Left ventricle myocardium inferior (tissue), 1 donor: Measurements from ENCODE around the gene TPPP2. TPM values are rescaled to one million over a fixed set of nuclear protein-coding genes. Genes with fewer than 3 reads are reported as not detected.

Experiments
- DNase-seq: peaks from one replicate; pipeline ENCODE4 v3.0.0-alpha.2; 2020
- H3K27ac ChIP-seq: fragments of 200-600 bp; replicated peaks from 2 replicates; pipeline ENCODE4 v1.8.0; 2021
- H3K27me3 ChIP-seq: fragments of 200-600 bp; 2 replicates; pipeline ENCODE4 v1.8.0; 2021; ENCODE audit warnings: low read depth
- H3K36me3 ChIP-seq: fragments of 200-600 bp; 2 replicates; pipeline ENCODE4 v1.8.0; 2021
- H3K4me1 ChIP-seq: fragments of 200-600 bp; 2 replicates; pipeline ENCODE4 v1.8.0; 2021
- H3K4me3 ChIP-seq: fragments of 200-600 bp; 2 replicates; pipeline ENCODE4 v1.8.0; 2021; ENCODE audit warnings: mild to moderate bottlenecking, moderate library complexity
- H3K9me3 ChIP-seq: fragments of 200-600 bp; replicated peaks from 2 replicates; pipeline ENCODE4 v1.8.0; 2021
- CTCF ChIP-seq: fragments of 200-600 bp; IDR thresholded peaks from 2 replicates; pipeline ENCODE4 v1.8.0; 2021; ENCODE audit warnings: antibody characterized with exemption, mild to moderate bottlenecking, borderline replicate concordance
- intact Hi-C: fragments of 100-400 bp; cut with micrococcal nuclease; formaldehyde crosslinking; loops from one replicate; pipeline ENCODE4 v1.11.0; 2022
- total RNA-seq: library from RNA; stranded (reverse); fragmentation: NEBNext Ultra II Directional; extraction: Animal tissue kit (Norgen Biotek cat#: 25700); gene quantifications from one replicate; pipeline ENCODE4 v1.2.1, GENCODE V29; 2021
- donor health status: DM: no; HTN: yes; CAD: no; lungs with severe emphysema.

The TPPP2 gene
- total RNA-seq, 1 donor from 2014 or later = 1.6 TPM

GRCh38 chr14:21070610-21071224 is 40.7 kb downstream of the TPPP2 start:
- Histone ChIP-seq H3K36me3 (peaks cover 29% of the 10 kb centered on the region), H3K27me3 (no peaks in the 10 kb centered on the region), H3K27ac (peak overlapping the region; percentile 95), H3K4me3 (peak overlapping the region; percentile 88), H3K4me1 (peaks cover 46% of the 10 kb centered on the region), H3K9me3 (no peaks in the 10 kb centered on the region)
- peak; percentile 59 for DNase-seq
- intact Hi-C loops = no loop called here
- no peak for TF ChIP-seq CTCF

DNA sequence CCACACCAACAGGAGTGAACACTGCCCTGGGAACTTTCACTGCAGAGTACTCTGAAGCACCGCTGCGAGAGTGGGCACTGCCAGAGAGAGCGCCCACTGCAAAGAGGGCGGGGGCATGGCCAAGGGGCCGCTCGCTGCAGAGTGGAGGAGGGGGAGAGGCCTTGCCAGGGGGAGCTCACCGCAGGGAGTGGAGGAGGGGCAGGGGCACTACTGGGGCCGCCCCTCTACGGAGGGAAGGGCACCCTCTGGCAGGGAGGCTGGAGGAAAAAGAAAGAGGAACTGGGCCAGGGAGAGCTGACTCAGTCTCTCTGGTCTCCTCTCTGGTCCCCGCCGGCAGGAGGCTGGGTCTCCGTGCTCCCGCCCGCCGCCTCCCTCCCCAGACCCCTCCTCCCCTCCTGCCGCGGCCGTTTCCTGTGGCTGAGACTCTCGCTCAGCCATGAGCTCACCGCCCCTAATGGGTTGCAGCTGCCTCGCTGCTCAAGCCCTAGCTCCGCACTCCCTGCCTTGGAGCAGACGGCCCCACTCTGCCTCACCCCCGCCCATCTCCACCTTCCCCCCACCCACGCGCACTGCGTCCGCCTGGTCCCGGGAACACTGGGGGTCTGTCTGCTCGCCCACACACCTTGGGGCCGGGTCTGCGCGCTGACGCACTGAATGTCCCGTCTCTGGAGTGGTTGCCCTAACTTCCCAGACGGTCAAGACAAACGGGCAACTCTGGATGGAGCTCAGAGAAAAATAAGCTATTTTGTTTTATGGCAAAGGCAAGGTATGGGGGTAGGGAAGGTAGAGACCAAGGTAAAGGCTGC is 41.4 kb downstream of the TPPP2 start:
- intact Hi-C loops = no loop called here
- no peaks in the 10 kb centered on the region for H3K27me3 ChIP-seq
- H3K9me3 ChIP-seq = no peaks in the 10 kb centered on the region
- peaks cover 36% of the 10 kb centered on the region for H3K36me3 ChIP-seq
- no peak for TF ChIP-seq CTCF
- peak overlapping the region; percentile 95 for H3K27ac ChIP-seq
- peak; percentile 91 for DNase-seq
- H3K4me1 ChIP-seq = peaks cover 46% of the 10 kb centered on the region
- peak overlapping the region; percentile 88 for H3K4me3 ChIP-seq

GRCh38 chr14:21072031-21072473 is 42.0 kb downstream of the TPPP2 start:
- H3K4me3 ChIP-seq = peak overlapping the region; percentile 88
- DNase-seq = no peak
- H3K27ac ChIP-seq = peak overlapping the region; percentile 95
- intact Hi-C loops = no loop called here
- no peaks in the 10 kb centered on the region for H3K9me3 ChIP-seq
- peaks cover 46% of the 10 kb centered on the region for H3K4me1 ChIP-seq
- no peaks in the 10 kb centered on the region for H3K27me3 ChIP-seq
- H3K36me3 ChIP-seq = peaks cover 43% of the 10 kb centered on the region
- no peak for TF ChIP-seq CTCF

DNA sequence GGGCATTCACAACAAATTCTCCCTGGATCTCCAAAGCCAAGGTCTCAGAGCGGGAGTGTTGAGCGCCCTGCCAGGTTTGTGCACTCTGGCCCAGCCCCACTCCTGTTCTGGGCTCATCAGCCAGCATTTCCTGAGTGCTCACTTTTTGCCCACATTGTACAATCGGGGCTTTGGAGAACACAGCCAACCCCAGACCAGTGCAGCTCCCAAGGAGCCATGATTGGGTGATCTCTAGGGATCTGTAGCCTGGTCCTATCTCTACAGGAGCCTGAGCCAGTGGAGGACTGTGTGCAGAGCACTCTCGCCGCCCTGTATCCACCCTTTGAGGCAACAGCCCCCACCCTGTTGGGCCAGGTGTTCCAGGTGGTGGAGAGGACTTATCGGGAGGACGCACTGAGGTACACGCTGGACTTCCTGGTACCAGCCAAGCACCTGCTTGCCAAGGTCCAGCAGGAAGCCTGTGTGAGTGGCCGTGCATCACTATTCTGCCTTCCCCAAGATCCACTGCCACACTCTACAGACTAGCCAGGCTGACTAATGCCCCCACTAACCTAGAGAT is 42.8 kb downstream of the TPPP2 start:
- Histone ChIP-seq H3K4me1 (peaks cover 46% of the 10 kb centered on the region), H3K4me3 (no peak overlapping the region), H3K9me3 (no peaks in the 10 kb centered on the region), H3K27me3 (no peaks in the 10 kb centered on the region), H3K27ac (peak overlapping the region; percentile 95), H3K36me3 (peaks cover 51% of the 10 kb centered on the region)
- intact Hi-C loops = no loop called here
- TF ChIP-seq CTCF = no peak
- DNase-seq = no peak

DNA sequence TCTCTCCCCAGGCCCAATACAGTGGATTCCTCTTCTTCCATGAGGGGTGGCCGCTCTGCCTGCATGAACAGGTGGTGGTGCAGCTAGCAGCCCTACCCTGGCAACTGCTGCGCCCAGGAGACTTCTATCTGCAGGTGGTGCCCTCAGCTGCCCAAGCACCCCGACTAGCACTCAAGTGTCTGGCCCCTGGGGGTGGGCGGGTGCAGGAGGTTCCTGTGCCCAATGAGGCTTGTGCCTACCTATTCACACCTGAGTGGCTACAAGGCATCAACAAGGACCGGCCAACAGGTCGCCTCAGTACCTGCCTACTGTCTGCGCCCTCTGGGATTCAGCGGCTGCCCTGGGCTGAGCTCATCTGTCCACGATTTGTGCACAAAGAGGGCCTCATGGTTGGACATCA is 43.9 kb downstream of the TPPP2 start:
- intact Hi-C loops = no loop called here
- Histone ChIP-seq H3K27ac (no peak overlapping the region), H3K36me3 (peaks cover 61% of the 10 kb centered on the region)

More for the DNA sequence above, 43.9 kb downstream of the TPPP2 start:
- H3K9me3 ChIP-seq = no peaks in the 10 kb centered on the region
- no peak overlapping the region for H3K4me3 ChIP-seq
- no peaks in the 10 kb centered on the region for H3K27me3 ChIP-seq
- no peak for DNase-seq
- TF ChIP-seq CTCF = no peak
- H3K4me1 ChIP-seq = peaks cover 41% of the 10 kb centered on the region
